ENCODE measurements around the gene INTS4. TPM values are rescaled to one million over a fixed set of nuclear protein-coding genes. Genes with fewer than 3 reads are reported as not detected.
"Not testable (repeated sequence)": the region's sequence is repeated elsewhere in the genome, so short reads cannot be mapped to it uniquely, and the experiment has no call there.

The INTS4 gene
- total RNA-seq, 2 experiments from 2014 or later: 51.2 to 52.0 TPM

DNA sequence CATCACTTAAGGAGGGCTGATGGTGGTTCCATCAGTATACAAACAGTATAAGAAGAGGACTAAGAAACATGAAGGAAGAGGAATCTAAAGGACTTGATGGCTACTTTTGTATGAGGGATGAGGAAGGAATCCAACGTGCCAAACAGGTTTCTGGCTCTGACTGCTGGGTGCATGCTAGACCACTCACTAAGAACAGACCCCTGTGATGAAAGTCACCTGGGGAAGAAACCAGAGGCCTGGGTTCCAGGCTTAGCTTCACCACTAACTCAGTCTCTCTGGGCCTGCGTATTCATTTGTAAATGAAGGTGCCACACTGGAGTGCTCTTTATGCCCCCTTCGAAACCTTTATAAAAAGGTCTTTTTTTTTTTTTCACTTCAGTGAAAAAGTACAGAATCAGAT is 118.4 kb downstream of the INTS4 start:
- ChIA-PET CTCF (interaction anchor here (1.5 kb wide), 1 partner anchor 10 kb away, joined by 4 read pairs; no protein-coding TSS in a partner anchor), POLR2A (no interaction called here)
- no peak overlapping the region for H3K4me3 Mint-ChIP-seq
- H3K9me3 Mint-ChIP-seq: no peaks in the 10 kb centered on the region
- peaks cover 26% of the 10 kb centered on the region for H3K36me3 Mint-ChIP-seq (ENCODE audit: low read depth)
- no peaks in the 10 kb centered on the region for H3K27me3 Mint-ChIP-seq
- DNase-seq: no peak
- H3K4me1 Mint-ChIP-seq: peaks cover 13% of the 10 kb centered on the region
- no peak overlapping the region for H3K27ac Mint-ChIP-seq

- Mint-ChIP-seq H3K36me3 (ENCODE audit: low read depth) (peaks cover 25% of the 10 kb centered on the region), H3K27me3 (no peaks in the 10 kb centered on the region), H3K4me3 (no peak overlapping the region), H3K9me3 (no peaks in the 10 kb centered on the region), H3K27ac (no peak overlapping the region), H3K4me1 (peaks cover 5% of the 10 kb centered on the region)
- ChIA-PET POLR2A (no interaction called here), CTCF (interaction anchor here (1.4 kb wide), 1 partner anchor 172 kb away, joined by 4 read pairs; no protein-coding TSS in a partner anchor)
- no peak for DNase-seq
Observed at GRCh38 chr11:77874206-77874605, 120.3 kb downstream of the INTS4 start.

DNA sequence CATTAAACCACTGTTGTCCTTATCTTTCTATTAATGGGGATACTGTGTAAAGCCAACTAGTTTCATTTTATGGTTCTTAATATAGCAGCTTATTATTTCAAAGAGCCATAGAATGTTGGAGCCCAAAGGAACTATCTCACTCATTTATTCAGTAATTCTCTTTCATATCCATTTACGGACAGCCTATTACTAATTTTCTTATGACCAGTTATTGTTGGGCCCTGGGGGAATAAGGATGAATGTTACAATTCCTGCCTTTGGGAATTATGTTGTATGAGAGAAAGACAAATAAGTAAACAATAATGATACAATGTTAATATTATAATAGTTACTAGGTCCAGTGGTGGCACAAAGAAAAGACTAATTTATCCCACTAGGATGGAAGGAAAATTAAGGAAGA is 121.1 kb downstream of the INTS4 start:
- POLR2A ChIA-PET: no interaction called here
- H3K36me3 Mint-ChIP-seq (ENCODE audit: low read depth): peaks cover 23% of the 10 kb centered on the region

DNA sequence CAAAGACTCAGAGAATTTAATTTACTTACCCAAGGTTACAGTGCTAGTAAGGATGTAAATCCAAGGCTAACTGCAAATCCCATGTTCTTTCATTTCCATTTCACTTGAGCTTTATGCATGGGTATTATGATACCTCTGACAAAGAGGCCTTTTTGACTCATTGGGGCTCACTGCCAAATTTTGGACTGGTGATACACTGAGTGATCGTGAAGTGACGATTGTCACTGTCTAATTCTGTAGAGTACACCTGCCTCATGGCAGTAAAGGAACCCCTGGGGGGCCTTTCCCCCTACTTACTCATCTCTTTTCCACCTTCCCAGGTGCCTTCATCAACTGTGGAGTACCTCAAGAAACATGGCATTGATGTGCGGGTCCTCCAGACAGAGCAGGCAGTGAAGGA is 122.6 kb downstream of the INTS4 start:
- no peak for DNase-seq
- Mint-ChIP-seq H3K36me3 (ENCODE audit: low read depth) (peaks cover 18% of the 10 kb centered on the region), H3K27ac (no peak overlapping the region), H3K4me1 (no peaks in the 10 kb centered on the region), H3K9me3 (no peaks in the 10 kb centered on the region), H3K27me3 (no peaks in the 10 kb centered on the region), H3K4me3 (no peak overlapping the region)
- ChIA-PET CTCF (no interaction called here), POLR2A (no interaction called here)

More for the DNA sequence above, 121.1 kb downstream of the INTS4 start:
- CTCF ChIA-PET: interaction anchor here (1.4 kb wide), 1 partner anchor 173 kb away, joined by 4 read pairs; no protein-coding TSS in a partner anchor
- H3K9me3 Mint-ChIP-seq: no peaks in the 10 kb centered on the region
- DNase-seq: no peak
- no peak overlapping the region for H3K27ac Mint-ChIP-seq
- no peaks in the 10 kb centered on the region for H3K27me3 Mint-ChIP-seq
- no peaks in the 10 kb centered on the region for H3K4me1 Mint-ChIP-seq
- H3K4me3 Mint-ChIP-seq: no peak overlapping the region

DNA sequence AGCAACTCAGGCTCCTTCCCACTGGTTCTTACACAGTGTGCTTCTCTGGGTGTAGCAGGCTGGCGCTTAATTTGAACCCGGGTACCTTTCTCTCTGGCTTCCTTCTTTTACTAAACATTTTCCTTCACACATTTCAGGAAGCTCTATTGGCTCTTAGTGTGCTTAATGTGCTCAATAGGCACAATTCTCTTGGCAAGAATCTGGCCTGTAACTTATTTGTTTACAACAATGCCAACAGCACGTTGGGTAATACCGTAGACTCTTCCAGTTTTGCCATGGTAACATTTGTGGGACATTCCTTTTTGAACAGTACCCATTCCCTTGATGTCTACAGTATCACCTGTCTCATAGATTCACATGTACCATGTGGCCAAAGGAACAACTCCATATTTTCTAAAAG is 125.7 kb downstream of the INTS4 start:
- H3K4me3 Mint-ChIP-seq: no peak overlapping the region
- H3K36me3 Mint-ChIP-seq (ENCODE audit: low read depth): peaks cover 18% of the 10 kb centered on the region
- no peaks in the 10 kb centered on the region for H3K27me3 Mint-ChIP-seq
- no peaks in the 10 kb centered on the region for H3K4me1 Mint-ChIP-seq
- ChIA-PET CTCF (no interaction called here), POLR2A (no interaction called here)
- no peaks in the 10 kb centered on the region for H3K9me3 Mint-ChIP-seq
- H3K27ac Mint-ChIP-seq: no peak overlapping the region
- DNase-seq: no peak

GRCh38 chr11:77866336-77866735 is 128.1 kb downstream of the INTS4 start:
- no peak for DNase-seq
- no peaks in the 10 kb centered on the region for H3K4me1 Mint-ChIP-seq
- peaks cover 15% of the 10 kb centered on the region for H3K36me3 Mint-ChIP-seq (ENCODE audit: low read depth)
- ChIA-PET CTCF (interaction anchor here (0.8 kb wide), 1 partner anchor 10 kb away, joined by 4 read pairs; no protein-coding TSS in a partner anchor), POLR2A (interaction anchor here (0.7 kb wide), 1 partner anchor 211 kb away, joined by 5 read pairs; no protein-coding TSS in a partner anchor)
- no peak overlapping the region for H3K4me3 Mint-ChIP-seq
- no peaks in the 10 kb centered on the region for H3K27me3 Mint-ChIP-seq
- H3K9me3 Mint-ChIP-seq: no peaks in the 10 kb centered on the region
- H3K27ac Mint-ChIP-seq: no peak overlapping the region

- H3K27ac Mint-ChIP-seq: no peak overlapping the region
- POLR2A ChIA-PET: no interaction called here
- peaks cover 13% of the 10 kb centered on the region for H3K36me3 Mint-ChIP-seq (ENCODE audit: low read depth)
- H3K27me3 Mint-ChIP-seq: no peaks in the 10 kb centered on the region
- H3K4me1 Mint-ChIP-seq: no peaks in the 10 kb centered on the region
- CTCF ChIA-PET: interaction anchor here (0.8 kb wide), 1 partner anchor 11 kb away, joined by 4 read pairs; no protein-coding TSS in a partner anchor
- DNase-seq: no peak
- H3K4me3 Mint-ChIP-seq: no peak overlapping the region
- H3K9me3 Mint-ChIP-seq: no peaks in the 10 kb centered on the region
Observed at GRCh38 chr11:77865805-77866204, 128.7 kb downstream of the INTS4 start.

DNA sequence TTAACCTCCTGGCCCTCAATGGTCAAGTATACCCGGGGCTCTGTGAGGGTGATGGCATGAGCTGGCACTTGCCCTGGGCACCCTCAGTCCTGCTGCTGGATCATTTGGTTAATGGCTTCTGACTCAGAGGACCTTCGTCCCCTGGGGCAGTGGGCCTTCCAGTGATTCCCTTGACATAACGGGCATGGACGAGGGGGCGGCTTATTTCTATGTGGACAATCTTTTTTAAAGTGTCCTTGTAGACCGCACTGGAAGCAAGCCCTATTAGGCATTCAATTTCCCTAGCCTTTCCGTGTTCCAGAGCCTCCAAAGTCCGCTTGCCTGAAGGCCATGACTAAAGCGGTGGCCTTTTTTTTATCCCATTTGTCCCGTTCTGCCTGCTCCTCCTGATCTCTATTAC is 133.0 kb downstream of the INTS4 start:
- peaks cover 12% of the 10 kb centered on the region for H3K36me3 Mint-ChIP-seq (ENCODE audit: low read depth)
- H3K27me3 Mint-ChIP-seq, H3K9me3 Mint-ChIP-seq, POLR2A ChIA-PET, DNase-seq, H3K4me1 Mint-ChIP-seq, H3K4me3 Mint-ChIP-seq, H3K27ac Mint-ChIP-seq, CTCF ChIA-PET: not testable (repeated sequence)

DNA sequence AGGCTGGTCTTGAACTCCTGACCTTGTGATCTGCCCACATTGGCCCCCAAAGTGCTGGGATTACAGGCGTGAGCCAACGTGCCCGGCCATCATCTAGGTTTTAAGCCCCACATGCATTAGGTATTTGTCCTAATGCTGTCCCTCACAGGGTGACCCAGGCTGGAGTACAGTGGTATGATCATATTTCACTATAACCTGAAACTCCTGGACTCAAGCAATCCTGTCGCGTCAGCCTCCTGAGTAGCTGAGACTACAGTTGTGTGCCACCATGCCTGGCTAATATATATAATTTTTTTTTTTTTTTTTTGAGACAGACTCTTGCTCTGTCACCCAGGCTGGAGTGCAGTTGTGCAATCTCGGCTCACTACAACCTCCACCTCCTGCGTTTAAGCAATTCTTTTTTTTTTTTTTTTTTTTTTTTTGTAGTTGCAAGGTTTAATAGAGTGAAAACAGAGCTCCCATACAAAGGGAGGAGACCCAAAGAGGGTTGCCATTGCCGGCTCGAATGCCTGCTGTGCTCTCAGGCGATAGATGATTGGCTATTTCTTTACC is 136.5 kb downstream of the INTS4 start:
- peaks cover 35% of the 10 kb centered on the region for H3K36me3 Mint-ChIP-seq (ENCODE audit: low read depth)
- DNase-seq, POLR2A ChIA-PET, H3K4me3 Mint-ChIP-seq, CTCF ChIA-PET, H3K27ac Mint-ChIP-seq, H3K4me1 Mint-ChIP-seq, H3K27me3 Mint-ChIP-seq: not testable (repeated sequence)
- peaks cover 17% of the 10 kb centered on the region for H3K9me3 Mint-ChIP-seq

- no peaks in the 10 kb centered on the region for H3K27me3 Mint-ChIP-seq
- H3K27ac Mint-ChIP-seq: no peak overlapping the region
- H3K4me1 Mint-ChIP-seq: no peaks in the 10 kb centered on the region
- ChIA-PET POLR2A (no interaction called here), CTCF (no interaction called here)
- DNase-seq: no peak
- H3K9me3 Mint-ChIP-seq: peaks cover 17% of the 10 kb centered on the region
- H3K36me3 Mint-ChIP-seq (ENCODE audit: low read depth): peaks cover 41% of the 10 kb centered on the region
- no peak overlapping the region for H3K4me3 Mint-ChIP-seq
Observed at GRCh38 chr11:77854838-77855237, 139.6 kb downstream of the INTS4 start.

DNA sequence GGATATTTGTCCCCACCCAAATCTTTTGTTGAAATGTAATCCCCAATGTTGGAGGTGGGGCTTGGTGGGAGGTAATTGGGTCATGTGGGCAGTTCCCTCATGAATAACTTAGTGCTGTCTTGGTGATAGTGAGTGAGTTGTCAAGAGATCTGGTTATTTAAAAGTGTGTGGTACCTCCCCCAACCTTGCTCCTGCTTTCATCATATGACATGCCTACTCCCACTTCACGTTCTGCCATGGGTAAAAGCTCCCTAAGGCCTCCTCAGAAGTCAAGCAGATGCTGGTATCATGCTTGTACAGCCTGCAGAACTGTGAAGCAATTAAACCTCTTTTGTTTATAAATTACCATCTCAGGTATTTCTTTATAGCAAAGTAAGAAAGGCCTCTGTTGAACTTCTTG is 143.0 kb downstream of the INTS4 start:
- peaks cover 15% of the 10 kb centered on the region for H3K9me3 Mint-ChIP-seq
- H3K36me3 Mint-ChIP-seq (ENCODE audit: low read depth): peaks cover 48% of the 10 kb centered on the region
- ChIA-PET POLR2A (no interaction called here), CTCF (no interaction called here)
- H3K4me3 Mint-ChIP-seq: no peak overlapping the region
- H3K4me1 Mint-ChIP-seq: no peaks in the 10 kb centered on the region
- no peak for DNase-seq
- H3K27ac Mint-ChIP-seq: no peak overlapping the region
- no peaks in the 10 kb centered on the region for H3K27me3 Mint-ChIP-seq

DNA sequence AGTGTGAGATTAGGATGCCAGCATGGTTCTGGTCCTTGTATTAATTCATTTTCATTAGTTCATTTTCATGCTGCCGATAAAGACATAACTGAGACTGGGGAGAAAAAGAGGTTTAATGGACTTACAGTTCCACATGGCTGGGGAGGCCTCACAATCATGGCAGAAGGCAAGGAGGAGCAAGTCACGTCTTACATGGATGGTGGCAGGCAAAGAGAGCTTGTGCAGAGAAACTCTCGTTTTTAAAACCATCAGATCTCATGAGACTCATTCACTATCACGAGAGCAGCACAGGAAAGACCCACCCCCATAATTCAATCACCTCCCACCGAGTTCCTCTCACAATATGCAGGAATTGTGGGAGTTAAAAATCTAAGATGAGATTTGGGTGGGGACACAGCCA is 150.8 kb downstream of the INTS4 start:
- not testable (repeated sequence) for H3K4me1 Mint-ChIP-seq, DNase-seq, H3K27ac Mint-ChIP-seq

DNA sequence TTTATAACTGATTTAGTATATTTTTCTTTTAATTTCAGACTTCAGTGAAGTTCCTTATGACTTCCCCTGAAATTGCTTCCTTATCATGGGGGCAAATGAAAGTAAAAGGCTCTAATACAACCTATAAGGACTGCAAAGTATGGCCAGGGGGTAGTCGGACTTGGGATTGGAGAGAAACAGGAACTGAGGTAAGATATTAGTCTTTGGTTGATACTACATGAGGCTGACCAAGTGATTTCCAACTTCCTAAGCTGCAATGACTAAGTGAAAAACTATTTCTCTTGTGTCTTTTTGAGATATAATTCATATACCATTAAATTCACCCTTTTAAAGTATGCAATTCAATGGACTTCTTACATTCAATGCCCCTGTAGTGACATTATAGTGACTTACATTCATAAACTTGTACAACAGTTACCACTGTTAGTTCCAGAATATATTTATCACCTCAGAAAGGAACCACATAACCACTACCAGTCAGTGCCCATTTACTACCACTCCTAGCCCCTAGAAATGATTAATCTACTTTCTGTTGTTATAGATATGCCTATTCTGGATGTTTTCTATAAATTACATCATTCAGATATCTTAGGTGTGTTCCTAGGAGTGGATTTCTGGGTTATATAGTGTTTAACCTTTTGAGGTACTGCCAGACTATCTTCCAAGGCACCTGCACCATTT is 151.9 kb downstream of the INTS4 start:
- peaks cover 8% of the 10 kb centered on the region for H3K9me3 Mint-ChIP-seq
- DNase-seq: no peak
- POLR2A ChIA-PET: no interaction called here
- no peaks in the 10 kb centered on the region for H3K4me1 Mint-ChIP-seq
- no peak overlapping the region for H3K27ac Mint-ChIP-seq
- CTCF ChIA-PET: no interaction called here
- peaks cover 33% of the 10 kb centered on the region for H3K36me3 Mint-ChIP-seq (ENCODE audit: low read depth)
- no peak overlapping the region for H3K4me3 Mint-ChIP-seq
- H3K27me3 Mint-ChIP-seq: no peaks in the 10 kb centered on the region

More for the DNA sequence above, 150.8 kb downstream of the INTS4 start:
- POLR2A ChIA-PET, H3K4me3 Mint-ChIP-seq, H3K27me3 Mint-ChIP-seq, CTCF ChIA-PET, H3K9me3 Mint-ChIP-seq: not testable (repeated sequence)
- peaks cover 37% of the 10 kb centered on the region for H3K36me3 Mint-ChIP-seq (ENCODE audit: low read depth)

DNA sequence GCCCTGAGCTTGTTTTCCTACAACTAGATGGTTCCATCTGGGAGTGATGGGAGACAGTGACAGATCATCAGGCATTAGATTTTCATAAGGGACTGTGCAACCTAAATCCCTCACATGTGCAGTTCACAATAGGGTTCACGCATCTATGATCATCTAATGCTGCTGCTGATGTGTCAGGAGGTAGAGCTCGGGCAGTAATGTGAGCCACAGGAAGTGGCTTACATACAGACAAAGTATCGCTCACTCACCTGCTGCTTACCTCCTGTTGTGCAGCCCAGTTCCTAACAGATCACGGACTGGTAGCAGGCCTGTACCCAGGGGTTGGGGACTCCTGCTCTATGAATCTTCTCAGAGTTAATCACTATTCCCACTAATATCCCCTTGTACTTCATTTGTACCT is 161.2 kb downstream of the INTS4 start:
- H3K27me3 Mint-ChIP-seq: no peaks in the 10 kb centered on the region
- H3K27ac Mint-ChIP-seq: no peak overlapping the region
- H3K4me1 Mint-ChIP-seq: peaks cover 6% of the 10 kb centered on the region
- peaks cover 7% of the 10 kb centered on the region for H3K9me3 Mint-ChIP-seq
- ChIA-PET POLR2A (no interaction called here), CTCF (interaction anchor here (0.7 kb wide), 1 partner anchor 27 kb away, joined by 3 read pairs; no protein-coding TSS in a partner anchor)
- no peak overlapping the region for H3K4me3 Mint-ChIP-seq
- H3K36me3 Mint-ChIP-seq (ENCODE audit: low read depth): peaks cover 5% of the 10 kb centered on the region
- no peak for DNase-seq
